Measurements from ENCODE around the gene CNGA3.

CNGA3 gene

DNA sequence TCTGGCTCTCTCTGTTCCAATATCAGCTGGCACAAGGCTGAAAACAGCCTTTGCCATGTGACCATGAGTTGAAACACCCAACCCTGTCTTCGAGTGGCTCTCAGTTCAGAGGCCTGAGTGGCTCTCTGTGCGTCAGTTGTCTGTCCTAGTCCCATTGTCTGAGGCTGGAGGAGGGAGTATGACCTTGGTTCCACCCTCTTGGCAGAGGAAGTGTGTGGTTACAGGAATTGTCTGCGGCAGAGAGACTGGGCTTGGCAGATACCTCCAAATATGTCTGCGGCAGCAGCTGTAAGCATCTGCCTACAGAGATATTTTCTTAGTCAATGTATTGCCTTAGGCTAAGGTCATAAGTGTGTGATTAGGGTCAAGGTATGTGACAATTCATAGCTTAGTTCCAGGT is 32.6 kb downstream of the CNGA3 start:
- DNase-seq = no peak

- no peak for DNase-seq
Measured at GRCh38 chr2:98379311-98380202, 33.3 kb downstream of the CNGA3 start.

DNA sequence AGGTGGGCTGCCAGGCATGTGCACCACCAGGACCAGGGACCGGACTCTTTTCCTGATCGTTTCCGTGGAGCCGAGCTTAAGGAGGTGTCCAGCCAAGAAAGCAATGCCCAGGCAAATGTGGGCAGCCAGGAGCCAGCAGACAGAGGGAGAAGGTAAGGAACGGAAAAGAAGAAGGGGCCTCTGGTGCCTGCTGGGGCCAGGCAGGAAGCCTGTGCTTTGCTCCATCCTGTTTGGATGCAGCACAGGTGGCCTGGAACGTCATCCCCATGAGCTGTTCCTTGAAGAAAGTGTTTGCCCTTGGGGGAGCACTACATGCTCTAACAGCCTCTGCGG is 33.9 kb downstream of the CNGA3 start:
- DNase-seq = no peak

DNA sequence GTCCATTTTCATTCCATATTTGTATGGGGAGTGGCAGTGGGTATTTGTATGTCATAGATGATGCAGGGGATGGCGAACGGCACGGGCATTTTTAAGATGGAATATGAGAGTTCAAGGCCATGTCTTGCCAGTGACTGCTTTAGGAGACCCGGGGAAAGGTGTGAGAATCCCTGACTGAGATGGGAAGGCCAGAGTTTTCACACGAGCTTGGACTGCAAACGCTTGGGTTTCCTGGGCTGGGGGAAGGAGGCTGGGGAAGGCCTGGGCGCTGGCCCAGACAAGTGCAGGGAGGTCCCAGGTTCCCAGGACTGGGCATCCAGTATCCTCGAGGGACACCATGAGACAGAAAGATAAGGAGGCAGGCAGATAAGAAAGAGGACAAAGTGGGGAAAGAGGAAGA is 35.2 kb downstream of the CNGA3 start:
- DNase-seq = no peak

DNA sequence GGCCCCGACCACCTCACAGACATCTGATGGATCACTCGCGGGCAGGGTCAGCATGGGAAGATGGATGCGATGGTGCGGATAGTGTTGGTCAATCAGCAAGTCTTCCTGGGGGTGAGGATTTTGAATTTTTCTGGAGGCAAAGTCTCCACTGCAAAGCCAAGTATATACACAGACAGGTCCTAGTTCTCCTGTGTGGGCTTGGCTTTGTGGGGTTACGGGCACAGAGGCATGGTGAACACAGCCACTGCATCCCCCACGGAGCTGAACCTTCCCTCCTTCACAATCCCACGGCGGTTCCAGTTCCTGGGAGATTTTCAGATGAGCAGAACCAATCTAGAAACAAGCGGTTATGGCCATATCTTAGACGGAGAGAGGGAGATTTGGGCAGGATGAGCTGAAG is 35.8 kb downstream of the CNGA3 start:
- no peak for DNase-seq

- no peak for DNase-seq
Measured at GRCh38 chr2:98382739-98383138, 36.5 kb downstream of the CNGA3 start.

DNA sequence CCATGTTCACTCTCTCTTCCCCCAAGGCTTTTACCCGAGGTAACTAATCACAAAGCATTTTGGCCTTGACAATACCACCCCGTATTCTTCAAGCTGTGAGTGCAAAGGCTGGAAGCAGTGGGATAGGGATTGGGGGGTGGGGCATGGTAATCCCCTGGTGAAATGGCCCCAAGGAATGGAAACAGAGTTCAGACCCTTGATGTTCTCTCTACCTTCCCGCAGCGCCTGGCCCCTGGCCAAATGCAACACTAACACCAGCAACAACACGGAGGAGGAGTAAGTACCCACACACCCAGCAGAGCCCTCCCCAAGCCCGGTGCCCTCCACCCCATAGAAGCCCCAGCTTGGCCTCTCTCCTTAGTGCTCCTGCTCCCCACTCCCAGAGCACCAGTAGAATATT is 36.9 kb downstream of the CNGA3 start:
- DNase-seq = no peak

DNA sequence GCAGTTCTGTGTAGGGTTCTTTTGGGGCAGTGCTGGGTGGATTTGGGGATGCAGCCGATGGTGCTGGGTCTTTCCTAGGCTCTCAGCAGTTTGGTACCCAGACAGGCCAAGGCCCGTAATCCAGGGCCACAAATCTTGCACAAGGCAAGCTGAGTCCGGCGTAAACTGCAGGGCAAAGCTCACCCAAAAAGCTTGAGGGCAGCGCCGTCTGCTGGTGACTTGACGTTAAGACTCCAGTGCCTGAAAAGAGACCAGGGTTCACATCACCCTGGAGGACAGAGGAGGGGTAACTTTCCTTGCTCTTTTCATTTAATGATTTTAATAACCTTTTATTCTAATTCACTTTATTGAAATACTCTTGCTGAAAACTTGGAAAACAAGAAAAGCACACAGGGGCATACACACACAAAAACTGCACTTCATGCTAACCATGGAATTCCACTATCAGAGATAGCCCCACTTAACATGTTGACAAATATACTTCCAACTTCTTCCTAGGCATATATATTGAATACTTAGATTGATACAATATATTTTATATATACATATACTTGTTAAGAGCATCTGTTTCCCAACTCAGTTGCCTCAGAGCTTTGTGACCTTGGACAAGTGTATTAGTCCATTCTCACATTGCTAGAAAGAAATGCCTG is 38.9 kb downstream of the CNGA3 start:
- peak; percentile 82 for DNase-seq

- DNase-seq = no peak
Measured at GRCh38 chr2:98387478-98387877, 41.2 kb downstream of the CNGA3 start.

DNA sequence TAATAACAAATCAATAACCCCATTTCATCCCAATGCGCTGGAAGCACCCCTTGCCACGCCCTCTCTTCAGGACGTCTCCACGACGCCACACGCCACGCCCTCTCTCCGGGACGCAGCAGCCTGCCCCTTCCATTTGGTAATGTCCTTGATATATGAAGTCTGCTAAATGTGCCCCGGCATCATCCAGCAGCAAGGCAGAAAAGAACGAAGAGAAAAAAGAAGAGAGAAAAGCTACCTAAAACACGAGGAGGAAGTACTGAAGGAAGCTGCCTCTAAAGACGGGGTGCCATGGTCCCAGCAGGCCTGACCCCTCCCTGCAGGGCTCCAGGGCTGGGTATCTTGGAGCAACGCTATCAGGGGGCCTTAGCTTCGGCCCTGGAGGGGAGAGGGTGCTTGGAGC is 41.8 kb downstream of the CNGA3 start:
- no peak for DNase-seq

DNA sequence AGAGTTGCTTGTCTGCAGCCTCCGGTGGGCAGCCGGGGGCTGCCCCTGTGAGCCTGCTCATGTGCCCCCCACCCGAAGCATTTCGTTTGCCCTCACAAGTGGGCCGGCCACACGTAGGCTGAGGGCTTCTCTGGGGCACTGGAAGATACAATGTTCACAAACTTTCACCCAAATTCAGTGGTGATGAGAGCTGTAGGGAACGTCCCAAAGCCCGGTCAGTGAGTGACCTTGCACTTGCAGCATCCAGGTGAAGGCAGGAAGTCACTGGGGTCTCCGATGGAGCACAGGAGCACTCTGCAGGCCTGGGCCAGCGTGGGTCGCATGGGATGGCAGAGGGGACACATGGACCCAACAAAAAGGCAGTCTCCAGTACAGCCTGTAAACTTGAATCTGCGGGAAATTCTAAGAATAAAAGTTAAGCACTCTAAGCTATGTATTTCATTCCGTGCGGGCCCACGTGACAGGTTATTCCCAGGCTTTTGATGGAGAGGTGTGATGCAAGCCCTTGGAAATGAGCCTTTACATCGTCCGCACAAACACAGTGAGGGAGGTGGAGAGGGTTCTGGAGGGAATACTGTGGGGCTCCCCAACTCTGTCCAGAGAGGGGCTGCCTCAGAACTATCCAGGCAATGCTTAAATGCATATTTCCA is 42.5 kb downstream of the CNGA3 start:
- DNase-seq = no peak

DNA sequence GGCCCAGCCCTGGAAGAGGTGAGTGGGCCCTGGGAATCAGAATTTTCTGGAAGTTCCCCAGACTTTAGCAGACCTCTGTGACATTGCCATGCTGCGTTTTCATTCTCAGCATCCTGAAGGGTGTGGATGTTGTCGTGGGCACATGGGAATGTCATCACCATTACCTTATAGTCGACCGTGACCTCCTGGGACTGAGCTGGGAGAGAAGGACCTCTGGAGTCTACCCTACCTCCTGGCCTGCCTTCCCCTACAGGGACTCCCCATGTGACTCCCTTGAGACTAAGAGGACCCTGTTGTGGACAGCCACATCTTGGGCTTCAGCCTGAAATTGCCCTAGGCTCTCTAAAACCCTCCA is 43.0 kb downstream of the CNGA3 start:
- no peak for DNase-seq

GRCh38 chr2:98390571-98391476 is 44.6 kb downstream of the CNGA3 start:
- DNase-seq = no peak

DNA sequence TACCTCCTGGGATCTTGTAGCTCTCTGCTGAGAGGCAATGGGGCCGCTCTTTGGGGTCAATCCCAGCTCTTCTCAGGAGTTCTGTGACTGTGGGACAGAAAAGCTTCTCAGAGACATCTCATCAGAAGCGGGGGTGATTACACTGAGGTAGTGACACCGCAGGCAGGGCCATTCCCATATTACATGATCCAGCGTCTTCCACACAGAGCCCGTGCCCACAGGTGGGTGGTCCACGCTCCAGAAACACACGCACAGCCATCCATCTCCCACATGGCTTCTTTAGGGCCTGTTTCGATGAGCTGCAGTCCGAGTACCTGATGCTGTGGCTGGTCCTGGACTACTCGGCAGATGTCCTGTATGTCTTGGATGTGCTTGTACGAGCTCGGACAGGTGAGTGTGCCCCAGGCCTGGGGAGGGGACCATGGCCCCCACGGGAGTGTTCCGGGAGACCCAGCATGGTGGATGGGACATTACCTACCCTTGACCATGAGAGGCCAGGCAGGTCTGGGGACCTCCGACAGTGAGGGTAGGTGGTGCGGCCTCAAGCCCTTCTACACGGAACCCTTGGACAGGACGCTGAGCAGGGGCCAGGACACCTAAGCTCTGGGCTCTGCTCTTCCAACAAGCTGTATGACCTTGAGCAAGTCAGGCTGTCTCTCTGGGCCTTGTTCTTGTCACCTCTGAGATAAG is 45.5 kb downstream of the CNGA3 start:
- no peak for DNase-seq

- DNase-seq = no peak
Measured at GRCh38 chr2:98393354-98393753, 47.1 kb downstream of the CNGA3 start.

DNA sequence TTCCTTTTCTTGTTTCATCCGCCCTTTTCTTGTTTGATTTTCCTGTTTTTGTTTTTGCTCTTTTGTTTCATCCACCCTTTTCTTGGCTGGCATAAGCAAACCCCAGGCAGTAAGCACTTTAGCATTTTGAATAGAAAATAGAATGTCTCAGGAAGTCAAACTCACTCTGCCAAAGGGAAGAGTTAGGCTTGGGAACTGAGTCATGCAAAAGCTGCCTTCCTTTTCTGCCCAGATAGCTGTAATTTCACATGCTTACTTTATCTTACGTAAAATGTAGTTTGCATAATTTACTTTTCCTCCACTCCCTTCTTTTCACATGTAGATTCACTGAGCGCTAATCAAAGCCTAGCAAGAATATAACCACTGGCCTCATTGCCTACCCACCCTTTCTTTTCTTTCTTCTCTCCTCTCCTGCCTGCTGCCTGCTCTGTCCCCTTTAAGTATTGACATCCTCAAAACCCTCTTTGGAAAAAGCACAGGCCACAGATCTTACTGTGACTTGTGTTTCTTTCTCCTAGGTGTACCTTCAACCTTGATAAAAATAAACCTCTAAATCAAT is 48.4 kb downstream of the CNGA3 start:
- DNase-seq = no peak

DNA sequence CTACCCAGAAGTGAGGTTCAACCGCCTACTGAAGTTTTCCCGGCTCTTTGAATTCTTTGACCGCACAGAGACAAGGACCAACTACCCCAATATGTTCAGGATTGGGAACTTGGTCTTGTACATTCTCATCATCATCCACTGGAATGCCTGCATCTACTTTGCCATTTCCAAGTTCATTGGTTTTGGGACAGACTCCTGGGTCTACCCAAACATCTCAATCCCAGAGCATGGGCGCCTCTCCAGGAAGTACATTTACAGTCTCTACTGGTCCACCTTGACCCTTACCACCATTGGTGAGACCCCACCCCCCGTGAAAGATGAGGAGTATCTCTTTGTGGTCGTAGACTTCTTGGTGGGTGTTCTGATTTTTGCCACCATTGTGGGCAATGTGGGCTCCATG is 49.7 kb downstream of the CNGA3 start:
- no peak for DNase-seq

DNA sequence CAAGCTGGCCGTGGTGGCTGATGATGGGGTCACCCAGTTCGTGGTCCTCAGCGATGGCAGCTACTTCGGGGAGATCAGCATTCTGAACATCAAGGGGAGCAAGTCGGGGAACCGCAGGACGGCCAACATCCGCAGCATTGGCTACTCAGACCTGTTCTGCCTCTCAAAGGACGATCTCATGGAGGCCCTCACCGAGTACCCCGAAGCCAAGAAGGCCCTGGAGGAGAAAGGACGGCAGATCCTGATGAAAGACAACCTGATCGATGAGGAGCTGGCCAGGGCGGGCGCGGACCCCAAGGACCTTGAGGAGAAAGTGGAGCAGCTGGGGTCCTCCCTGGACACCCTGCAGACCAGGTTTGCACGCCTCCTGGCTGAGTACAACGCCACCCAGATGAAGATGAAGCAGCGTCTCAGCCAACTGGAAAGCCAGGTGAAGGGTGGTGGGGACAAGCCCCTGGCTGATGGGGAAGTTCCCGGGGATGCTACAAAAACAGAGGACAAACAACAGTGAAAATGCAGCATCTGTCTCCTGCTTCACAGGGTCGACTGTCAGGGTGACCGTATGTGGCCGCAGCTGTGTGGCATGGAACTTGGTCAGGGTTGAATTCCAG is 50.6 kb downstream of the CNGA3 start:
- DNase-seq = no peak

DNA sequence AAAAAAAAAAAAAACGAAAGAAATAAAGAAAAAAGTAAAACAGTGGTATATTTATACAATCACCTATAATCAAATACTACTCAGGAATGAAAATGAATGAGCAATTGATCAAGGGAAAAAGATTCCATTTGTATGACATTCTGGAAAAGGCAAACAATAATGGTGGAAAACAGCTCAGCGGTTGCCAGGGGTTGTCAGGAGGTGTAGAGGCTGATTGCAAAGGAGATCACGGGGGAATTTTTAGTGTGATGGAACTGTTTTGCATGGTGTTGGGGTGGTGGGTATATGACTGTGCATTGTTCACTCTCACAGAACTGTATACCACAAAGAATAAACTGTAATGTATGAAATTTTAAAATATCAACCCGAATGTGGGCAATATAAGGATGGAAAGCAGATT is 52.9 kb downstream of the CNGA3 start:
- DNase-seq = no peak

DNA sequence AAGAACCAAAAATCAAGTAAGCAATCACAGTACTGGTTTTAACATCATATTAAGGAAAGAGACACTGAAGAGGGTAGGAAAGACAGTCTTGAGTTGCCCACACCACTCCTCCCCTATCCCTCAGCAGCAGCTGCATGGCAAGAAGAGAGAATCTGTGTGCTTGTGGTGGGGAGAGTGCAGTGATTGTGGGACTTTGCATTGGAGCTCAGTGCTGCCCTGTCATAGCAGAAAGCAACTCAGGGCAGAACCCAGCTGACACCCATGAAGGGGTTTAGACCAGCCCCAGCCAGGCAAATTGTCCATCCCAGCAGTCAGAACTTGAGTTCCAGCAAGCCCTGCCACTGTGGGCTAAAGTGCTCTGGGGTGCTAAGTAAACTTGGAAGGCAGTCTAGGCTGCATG is 57.6 kb downstream of the CNGA3 start:
- DNase-seq = no peak

DNA sequence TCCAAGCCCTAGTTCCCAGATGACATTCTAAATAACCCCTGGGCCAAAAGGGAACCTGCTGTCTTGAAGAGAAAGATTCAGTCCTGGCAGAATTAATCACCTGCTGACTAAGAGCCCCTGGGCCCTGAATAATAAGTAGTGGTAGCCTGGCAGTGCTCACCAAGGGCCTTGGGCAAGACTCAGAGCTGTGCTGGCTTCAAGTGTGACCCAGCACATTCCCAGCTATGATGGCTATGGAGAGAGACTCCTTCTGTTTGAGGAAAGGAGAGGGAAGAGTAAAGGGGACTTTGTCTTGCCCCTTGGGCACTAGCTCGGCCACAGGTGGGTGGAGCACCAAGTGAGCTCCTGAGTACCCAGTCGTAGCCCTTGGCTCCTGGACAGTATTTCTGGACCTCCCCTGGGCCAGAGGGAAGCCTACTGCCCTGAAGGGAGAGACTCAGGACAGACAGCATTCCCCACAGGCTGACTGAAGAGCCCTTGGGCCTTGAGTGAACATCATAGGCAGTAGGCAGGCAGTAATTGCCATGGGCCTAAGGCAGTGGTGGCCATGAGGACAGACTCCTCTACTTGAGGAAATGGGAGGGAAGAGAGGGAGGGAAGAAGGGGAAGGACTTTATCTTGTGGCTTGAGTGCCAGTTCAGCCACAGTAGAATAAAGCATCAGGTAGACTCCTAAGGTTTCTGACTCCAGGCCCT is 58.4 kb downstream of the CNGA3 start:
- no peak for DNase-seq
